Muscle of arm (tissue), 12 donors: ENCODE data around the gene LRRD1. TPM values are rescaled to one million over a fixed set of nuclear protein-coding genes. Genes with fewer than 3 reads are reported as not detected.
"Not testable (repeated sequence)": the region's sequence is repeated elsewhere in the genome, so short reads cannot be mapped to it uniquely, and the experiment has no call there.

Experiments
- DNase-seq: peaks from one replicate; pipeline ENCODE4 v3.0.0-alpha.2; 2013
- polyA plus RNA-seq, 12 donors: library from polyadenylated mRNA; unstranded; fragments of 120-200 nt; gene quantifications; one replicate each; pipeline ENCODE4 v1.2.1, GENCODE V29; 2013; ENCODE audit not compliant: insufficient read length in 12 of 12

Gene LRRD1
- polyA plus RNA-seq, 12 donors = 0.13 to 1.1 (median 0.59) TPM; not detected in 2

GRCh38 chr7:92142791-92143190 is 36.2 kb downstream of the LRRD1 start:
- DNase-seq = not testable (repeated sequence)

GRCh38 chr7:92141161-92141560 is 37.8 kb downstream of the LRRD1 start:
- DNase-seq = no peak

- no peak for DNase-seq
Measured at GRCh38 chr7:92137557-92137956, 41.4 kb downstream of the LRRD1 start.

GRCh38 chr7:92135052-92135889 is 43.7 kb downstream of the LRRD1 start:
- DNase-seq = no peak

- DNase-seq = peak; percentile 97
Measured at GRCh38 chr7:92134271-92135051, 44.5 kb downstream of the LRRD1 start, which contains the start of gene CYP51A1. Gene CYP51A1, minus strand, starts transcription at chr7:92134477. Its CDS starts 113 bp downstream, at chr7:92134364.

- peak; percentile 70 for DNase-seq
Measured at GRCh38 chr7:92133737-92134270, 45.1 kb downstream of the LRRD1 start.

GRCh38 chr7:92133133-92133736 is 45.7 kb downstream of the LRRD1 start:
- no peak for DNase-seq

GRCh38 chr7:92131764-92132330 is 47.1 kb downstream of the LRRD1 start:
- no peak for DNase-seq

GRCh38 chr7:92131093-92131492 is 47.8 kb downstream of the LRRD1 start:
- DNase-seq = no peak

GRCh38 chr7:92121681-92122080 is 57.3 kb downstream of the LRRD1 start:
- DNase-seq = no peak

GRCh38 chr7:92119213-92119759 is 59.7 kb downstream of the LRRD1 start:
- DNase-seq = no peak

- DNase-seq = no peak
Measured at GRCh38 chr7:92116949-92117348, 62.0 kb downstream of the LRRD1 start.

- DNase-seq = no peak
Measured at GRCh38 chr7:92115821-92116220, 63.1 kb downstream of the LRRD1 start.

GRCh38 chr7:92110857-92111256 is 68.1 kb downstream of the LRRD1 start:
- DNase-seq = no peak

- DNase-seq = no peak
Measured at GRCh38 chr7:92108821-92109220, 70.1 kb downstream of the LRRD1 start.

- not testable (repeated sequence) for DNase-seq
Measured at GRCh38 chr7:92102862-92103261, 76.1 kb downstream of the LRRD1 start.

GRCh38 chr7:92100534-92100933 is 78.4 kb downstream of the LRRD1 start:
- no peak for DNase-seq

- no peak for DNase-seq
Measured at GRCh38 chr7:92095380-92095779, 83.6 kb downstream of the LRRD1 start.
